A549 (cell line): ENCODE measurements around the gene GMDS.

Experiments used
- CBX8 ChIP-seq: fragments of 200-600 bp; sonication (generic); IDR thresholded peaks from 2 replicates; pipeline ENCODE4 v1.6.1; 2016
- CEBPB ChIP-seq, 2 experiments: fragments of >200 bp in 1 of 2; sonication (Bioruptor Twin) in 1 of 2; formaldehyde crosslinking in 1 of 2; IDR thresholded peaks; 2 replicates each; pipeline ENCODE4 v1.6.1; 2012 to 2016
- CHD4 ChIP-seq: fragments of 200-600 bp; sonication (generic); IDR thresholded peaks from 2 replicates; pipeline ENCODE4 v1.6.1; 2016; ENCODE audit warnings: antibody characterized with exemption, mild to moderate bottlenecking, borderline replicate concordance
- CTCF ChIP-seq: fragments of >200 bp; sonication (Bioruptor Twin); formaldehyde crosslinking; IDR thresholded peaks from 3 replicates; pipeline ENCODE4 v1.5.1; 2016
- EP300 ChIP-seq, 2 experiments: fragments of >200 bp; sonication (Bioruptor Twin); formaldehyde crosslinking; IDR thresholded peaks; 2 replicates in 1 of 2; 3 replicates in 1 of 2; pipeline ENCODE4 v1.6.1; 2016 to 2017
- KDM1A ChIP-seq: fragments of 200-600 bp; sonication (generic); IDR thresholded peaks from 2 replicates; pipeline ENCODE4 v1.6.1; 2016; ENCODE audit warnings: low read depth, mild to moderate bottlenecking
- MAFK ChIP-seq: fragments of 450-650 bp; IDR thresholded peaks from 2 replicates; pipeline ENCODE4 v1.6.1; 2014; ENCODE audit not compliant: partially characterized antibody
- MAX ChIP-seq: IDR thresholded peaks from 2 replicates; pipeline ENCODE4 v1.6.1; 2012
- POLR2A ChIP-seq: IDR thresholded peaks from 2 replicates; pipeline ENCODE4 v1.6.1; 2012; ENCODE audit warnings: mild to moderate bottlenecking, low read length
- RCOR1 ChIP-seq: fragments of 150-350 bp; IDR thresholded peaks from 2 replicates; pipeline ENCODE4 v1.6.1; 2014; ENCODE audit warnings: antibody characterized with exemption, low read length, low read depth
- SMC3 ChIP-seq: fragments of >200 bp; sonication (Bioruptor Twin); formaldehyde crosslinking; IDR thresholded peaks from 3 replicates; pipeline ENCODE4 v1.6.1; 2018; ENCODE audit warnings: inconsistent platforms
- TF ChIP-seq, protein P1 (sequence below): fragments of >200 bp; sonication (Bioruptor Twin); formaldehyde crosslinking; IDR thresholded peaks from 2 replicates; pipeline ENCODE4 v1.6.1; 2016
- TF ChIP-seq, protein P2 (sequence below): IDR thresholded peaks from 2 replicates; pipeline ENCODE4 v1.6.1; 2012

DNA sequence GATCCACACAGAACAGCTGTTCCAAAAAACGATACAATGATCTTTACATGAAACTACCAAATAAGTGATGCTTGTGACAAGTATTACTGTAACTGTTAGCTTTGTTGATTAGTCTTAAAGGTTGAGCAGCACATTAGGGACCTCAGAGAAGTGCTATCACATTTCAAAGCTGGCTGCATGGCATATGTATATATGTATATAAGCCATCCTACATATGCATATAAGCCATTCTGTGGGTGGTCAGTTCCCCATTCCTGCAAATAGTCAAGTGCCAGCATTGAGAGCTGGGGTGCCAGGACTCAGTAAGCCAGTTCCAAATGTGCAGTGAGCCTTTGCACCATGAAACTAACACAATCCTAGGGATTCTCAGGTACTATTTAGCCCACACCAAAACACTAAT is 339.4 kb downstream of the GMDS start:
- TF ChIP-seq CTCF (no peak), CHD4 (no peak), MAFK (no peak), POLR2A (no peak), RCOR1 (no peak), MAX (no peak), KDM1A (no peak), EP300 (IDR thresholded peaks at IDR 0.05) (no peak), CBX8 (no peak), CEBPB (IDR thresholded peaks at IDR 0.05) (no peak), SMC3 (no peak)
- TF ChIP-seq, protein P1, sequence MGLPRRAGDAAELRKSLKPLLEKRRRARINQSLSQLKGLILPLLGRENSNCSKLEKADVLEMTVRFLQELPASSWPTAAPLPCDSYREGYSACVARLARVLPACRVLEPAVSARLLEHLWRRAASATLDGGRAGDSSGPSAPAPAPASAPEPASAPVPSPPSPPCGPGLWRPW = no peak
- TF ChIP-seq, protein P2, sequence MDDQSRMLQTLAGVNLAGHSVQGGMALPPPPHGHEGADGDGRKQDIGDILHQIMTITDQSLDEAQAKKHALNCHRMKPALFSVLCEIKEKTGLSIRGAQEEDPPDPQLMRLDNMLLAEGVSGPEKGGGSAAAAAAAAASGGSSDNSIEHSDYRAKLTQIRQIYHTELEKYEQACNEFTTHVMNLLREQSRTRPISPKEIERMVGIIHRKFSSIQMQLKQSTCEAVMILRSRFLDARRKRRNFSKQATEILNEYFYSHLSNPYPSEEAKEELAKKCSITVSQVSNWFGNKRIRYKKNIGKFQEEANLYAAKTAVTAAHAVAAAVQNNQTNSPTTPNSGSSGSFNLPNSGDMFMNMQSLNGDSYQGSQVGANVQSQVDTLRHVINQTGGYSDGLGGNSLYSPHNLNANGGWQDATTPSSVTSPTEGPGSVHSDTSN = no peak
